ENCODE data around the gene MAST4.

Gene MAST4

DNA sequence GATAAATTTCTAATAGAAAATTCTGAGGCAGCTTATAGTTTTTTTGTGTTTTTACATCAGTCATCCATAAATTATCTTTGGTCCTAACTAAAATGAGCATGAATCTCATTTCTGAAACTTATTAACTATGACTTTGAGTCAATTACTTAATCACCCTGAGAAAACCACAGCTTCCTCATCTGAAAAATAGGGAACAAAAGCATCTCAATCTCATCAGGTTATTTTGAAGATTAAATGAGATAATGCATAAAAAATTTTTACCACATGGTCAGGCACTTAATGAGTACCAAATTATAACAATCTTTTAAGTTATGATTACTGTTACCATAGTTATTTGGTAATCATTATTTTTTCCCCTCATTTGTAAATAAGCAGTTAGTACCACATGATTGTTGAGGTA lies 279.1 kb downstream of the MAST4 start:
- DNase-seq (ENCODE audit: low read depth) = no peak

DNA sequence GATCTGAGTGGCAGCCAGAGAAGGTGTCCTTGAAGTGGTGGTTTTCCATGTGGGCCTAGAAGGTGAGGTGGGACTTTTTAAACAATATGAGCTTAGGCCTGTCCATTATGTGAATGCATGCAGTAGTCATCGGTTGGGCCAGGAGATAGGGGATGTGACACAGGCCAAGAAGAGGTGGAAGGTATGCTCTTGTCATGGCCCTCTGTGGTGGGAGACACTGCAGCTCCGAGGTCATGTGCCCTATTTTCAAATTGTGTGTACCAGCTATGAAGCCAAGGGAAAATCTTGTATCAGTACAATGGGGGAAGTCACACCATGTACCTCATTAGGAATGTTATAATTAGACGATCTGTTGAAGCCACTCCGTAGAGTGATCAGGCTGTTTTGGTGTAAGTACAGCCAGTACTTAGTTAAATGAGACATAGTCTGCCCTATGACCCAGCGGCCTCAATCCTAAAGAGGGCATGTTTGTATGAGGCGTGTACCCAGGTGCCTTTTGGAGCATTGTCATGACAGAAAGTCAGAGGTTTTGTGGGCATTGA lies 280.1 kb downstream of the MAST4 start:
- no peak for DNase-seq (ENCODE audit: low read depth)

DNA sequence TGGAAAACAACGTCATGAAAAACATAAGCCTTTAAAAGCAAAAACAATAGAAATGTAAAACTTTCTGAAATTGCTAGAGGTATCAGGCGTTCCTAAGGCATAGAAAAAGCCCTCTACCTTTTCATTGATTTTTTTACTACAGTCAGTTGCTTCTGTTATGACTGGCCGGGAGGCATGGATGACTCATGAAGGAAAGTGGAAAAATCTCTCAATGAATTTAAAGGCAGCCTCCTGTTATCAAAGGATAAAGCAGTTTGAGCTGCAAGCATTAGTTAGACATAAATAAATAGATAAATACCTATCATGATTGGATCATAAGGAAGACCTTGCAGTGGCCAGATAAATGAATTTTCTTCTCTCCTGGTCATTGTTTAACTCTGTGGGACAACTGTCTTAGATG lies 281.6 kb downstream of the MAST4 start:
- DNase-seq (ENCODE audit: low read depth) = no peak

DNA sequence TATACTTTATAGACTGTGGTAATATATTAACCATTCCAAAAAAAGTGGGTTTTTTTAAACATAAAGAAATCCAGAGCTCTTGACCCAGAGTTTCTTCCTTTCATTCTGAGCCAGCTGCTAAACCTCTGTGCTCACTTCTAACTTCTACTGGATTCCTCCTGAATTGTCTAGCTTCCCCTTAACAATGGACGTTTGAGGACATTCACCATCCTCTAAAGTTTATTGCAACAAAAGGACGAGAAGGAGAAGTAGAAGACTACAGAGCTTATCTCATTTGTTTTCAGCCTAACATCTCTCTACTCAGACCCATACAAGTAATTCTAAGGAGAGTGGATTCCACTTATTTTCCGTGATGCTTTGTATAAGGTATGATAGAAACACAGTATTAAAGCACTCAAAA lies 284.2 kb downstream of the MAST4 start:
- DNase-seq (ENCODE audit: low read depth) = no peak

DNA sequence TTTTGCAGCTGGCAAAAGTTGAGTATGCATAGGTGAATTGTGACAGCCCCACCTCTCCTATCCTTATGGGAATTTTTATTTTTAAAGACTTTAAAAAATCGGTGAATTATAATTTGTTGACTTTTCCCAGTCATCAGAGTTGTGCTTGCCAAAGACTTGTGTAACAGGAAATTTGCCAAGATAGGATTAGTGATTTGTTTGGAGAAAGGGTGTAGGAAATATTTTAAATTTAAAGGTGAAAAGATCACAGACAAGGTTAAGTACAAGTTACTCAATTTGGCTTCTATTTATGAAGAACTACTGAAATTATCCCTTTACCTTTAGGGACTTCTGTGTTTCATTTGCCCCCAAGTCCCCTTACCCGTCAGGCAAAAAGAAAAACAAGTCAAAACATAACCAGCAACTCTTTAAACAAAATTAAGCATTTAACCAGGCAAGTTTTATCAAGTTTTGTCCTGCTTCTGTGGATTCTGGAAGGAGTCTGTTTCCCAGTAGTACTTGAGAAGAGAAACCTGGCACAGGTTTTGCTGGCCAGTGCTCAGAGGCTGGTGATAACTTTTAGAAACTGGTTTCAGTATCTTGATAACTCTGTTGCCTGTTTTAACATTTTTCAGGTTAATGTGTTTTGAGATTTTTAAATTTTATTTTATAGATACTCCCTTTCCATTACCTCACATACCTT lies 285.4 kb downstream of the MAST4 start:
- no peak for DNase-seq (ENCODE audit: low read depth)

DNA sequence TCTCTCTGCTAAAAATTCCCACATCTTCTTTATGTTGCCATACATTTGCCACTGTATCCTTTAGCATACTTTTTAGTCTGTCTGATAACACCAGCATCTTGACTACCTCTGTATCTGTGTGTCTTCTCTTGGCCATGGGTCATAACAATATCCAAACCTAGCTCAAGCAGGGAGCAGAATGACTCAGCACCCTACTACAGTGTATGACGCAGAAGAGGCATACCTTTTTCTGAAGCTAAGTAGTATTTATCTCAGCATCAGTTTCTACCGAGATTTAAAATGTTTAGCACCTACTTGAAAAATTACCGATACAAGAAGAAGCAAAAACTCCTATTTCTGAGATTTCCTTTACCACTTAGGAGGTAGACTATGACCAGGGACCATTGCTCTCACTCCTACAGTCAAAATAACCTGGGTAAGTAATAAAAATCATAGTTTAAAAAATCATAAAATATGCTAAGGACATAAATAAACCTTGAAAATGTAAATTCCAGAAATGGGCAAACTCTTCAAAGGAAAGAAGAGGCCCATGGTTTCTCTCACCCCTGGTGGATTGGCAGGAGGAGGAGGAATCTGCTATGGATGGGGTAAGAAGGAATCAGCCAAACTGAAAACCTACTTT lies 286.5 kb downstream of the MAST4 start:
- DNase-seq (ENCODE audit: low read depth) = no peak

DNA sequence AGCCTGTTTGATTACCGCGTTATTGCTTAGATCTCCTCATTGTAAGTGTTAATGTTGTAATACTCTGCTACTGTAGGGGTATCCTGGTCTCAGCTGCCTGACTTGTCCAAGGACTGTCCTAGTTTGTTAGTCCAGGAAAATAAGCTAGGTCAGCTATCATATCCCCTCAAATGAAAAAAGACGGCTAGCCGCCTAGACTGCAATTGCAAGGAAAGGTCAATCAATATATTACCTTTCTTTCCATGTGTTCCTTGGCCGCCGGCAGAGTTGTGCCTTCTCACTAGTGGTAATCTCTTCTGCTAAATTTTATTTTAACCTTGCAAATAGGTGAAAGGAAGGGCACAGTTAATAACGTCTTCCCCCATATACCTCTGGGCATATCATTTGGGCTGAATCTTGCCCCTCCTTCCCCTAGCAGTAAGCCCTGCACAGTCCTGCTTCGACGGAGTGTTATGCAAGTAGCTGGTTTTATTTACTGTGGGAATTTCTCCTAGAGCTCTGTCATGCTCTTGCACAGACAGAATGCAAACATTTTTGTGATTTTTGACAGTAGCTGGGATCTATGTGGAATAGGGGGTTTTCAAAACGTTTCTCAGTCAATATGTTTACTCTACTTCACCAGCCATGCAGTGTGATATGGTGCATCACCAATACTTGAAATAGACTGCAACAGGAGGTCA lies 288.5 kb downstream of the MAST4 start:
- DNase-seq (ENCODE audit: low read depth) = no peak

DNA sequence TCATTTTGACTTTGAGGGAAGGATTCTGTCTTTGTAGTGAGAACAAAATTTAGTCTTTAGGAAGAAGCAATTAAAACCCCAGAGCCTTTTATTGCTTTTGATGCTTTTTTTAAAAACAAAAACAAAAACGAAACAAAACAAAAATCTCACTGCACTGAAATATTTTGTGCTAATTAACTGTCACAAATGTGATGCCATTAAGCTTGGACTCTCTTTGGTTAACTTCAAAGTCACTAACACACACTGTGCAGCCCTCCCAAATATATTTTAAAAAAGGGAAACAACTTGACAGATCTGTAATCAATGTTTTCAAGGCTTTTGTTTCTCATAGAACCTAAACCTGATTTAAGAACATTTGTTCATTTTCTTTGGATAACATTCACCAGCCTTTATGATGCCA lies 290.7 kb downstream of the MAST4 start:
- DNase-seq (ENCODE audit: low read depth) = no peak

DNA sequence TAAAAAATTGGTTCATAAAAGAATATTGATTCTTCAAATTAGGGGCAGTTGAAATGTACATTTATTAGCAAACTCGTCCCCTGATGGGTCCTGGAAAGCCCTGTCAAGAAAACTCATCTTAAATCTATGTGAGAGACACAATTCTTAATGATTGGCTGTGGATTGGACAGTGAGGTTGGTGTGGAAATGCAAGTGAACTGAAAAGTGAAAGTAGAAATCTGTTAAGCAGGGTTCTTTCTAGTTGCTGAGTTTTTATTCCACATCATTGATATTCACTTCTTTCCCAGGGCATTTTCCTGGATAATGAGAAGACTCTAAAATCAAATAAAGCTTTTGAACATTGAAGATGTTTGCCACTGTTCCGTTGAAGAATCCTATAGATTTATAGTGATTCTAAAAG lies 292.4 kb downstream of the MAST4 start:
- DNase-seq (ENCODE audit: low read depth) = no peak

DNA sequence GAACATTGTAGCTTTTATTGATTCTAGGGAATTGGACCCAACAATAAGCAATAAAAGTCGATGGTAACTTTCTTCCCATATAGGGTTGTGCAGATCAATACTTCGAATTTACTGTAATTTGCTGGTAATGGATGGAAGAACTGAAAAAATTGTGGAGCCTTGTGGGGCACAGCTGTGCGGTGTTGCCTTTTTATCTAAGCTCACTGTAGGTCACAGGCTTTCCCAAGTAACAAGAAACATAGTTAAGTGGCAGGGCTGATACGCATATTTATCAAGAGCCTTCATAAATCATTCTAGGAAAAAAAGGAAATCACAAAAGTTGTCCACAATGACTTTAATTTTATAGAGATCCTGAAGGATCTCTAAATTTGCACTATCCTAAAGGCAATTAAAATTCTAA lies 292.9 kb downstream of the MAST4 start:
- no peak for DNase-seq (ENCODE audit: low read depth)

DNA sequence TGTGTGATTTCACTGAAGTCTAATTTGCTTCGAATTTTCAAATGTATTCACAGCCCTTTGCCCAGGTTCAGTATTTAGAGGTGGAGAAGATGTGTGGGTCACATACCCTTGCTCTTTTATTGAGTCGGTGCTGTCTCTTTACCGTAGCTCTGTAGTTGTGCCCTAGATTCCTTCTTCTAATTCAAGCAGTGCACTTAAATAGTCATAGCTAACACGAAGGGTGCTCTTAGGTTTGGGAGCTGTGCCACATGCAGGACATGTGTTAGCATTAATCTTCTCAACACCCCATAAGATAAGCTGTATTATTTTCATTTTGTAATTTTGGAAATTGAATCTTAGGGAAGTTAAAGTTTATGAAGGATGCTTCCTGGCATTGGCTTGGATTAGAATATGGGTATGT lies 293.3 kb downstream of the MAST4 start:
- no peak for DNase-seq (ENCODE audit: low read depth)

DNA sequence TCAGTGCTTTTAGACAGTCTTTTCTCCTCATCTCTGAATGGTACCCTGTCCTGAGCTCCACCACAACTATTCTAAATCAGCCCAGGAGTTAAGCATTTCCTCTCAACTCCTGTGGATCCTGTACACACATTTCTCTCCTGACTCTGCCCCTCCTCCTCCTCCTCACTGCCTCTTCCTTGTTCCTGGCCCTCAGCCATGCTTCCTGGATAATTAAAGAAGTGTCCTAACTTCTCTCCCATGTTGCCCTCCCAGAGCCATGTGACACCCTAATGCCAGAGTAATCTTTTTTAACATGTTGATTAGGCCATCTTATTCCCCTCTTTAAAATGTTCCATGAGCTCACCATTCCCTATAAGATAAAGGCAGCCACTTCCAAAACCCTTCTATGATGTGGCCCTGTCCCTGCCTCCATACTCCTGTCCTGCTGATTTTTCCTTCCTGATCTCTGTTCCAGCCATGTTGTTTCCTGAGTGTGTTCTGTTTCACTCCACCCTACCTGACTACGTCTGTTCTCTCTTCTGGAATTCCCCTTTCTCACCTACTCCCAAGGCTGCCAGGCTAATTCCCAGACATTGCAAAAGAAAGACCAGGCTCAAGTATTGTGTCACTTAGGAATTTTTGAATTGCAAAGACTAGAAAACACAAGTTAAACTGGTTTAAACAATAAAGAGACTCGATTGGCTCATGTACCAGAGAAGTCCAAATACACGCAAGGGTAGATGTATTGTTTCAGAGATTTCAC lies 295.2 kb downstream of the MAST4 start:
- DNase-seq (ENCODE audit: low read depth) = no peak

DNA sequence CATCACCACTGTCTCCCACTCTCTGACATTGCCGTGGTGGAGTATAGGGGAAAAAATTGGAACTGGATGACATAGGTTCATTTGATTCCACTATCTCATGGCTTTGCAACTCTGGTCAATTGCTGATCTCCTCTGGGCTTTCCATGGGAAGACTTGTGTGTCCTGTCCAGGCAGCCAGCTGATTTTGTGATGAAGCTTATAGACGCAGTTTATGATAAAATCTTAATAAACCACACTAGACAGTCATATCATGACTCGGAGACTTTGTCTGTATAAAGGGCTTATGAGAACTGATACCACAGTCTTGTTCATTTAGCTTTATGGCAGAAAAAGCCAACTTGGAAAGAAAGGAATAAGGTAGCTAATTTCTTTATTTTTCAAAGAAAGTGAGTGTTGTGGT lies 296.5 kb downstream of the MAST4 start:
- no peak for DNase-seq (ENCODE audit: low read depth)

DNA sequence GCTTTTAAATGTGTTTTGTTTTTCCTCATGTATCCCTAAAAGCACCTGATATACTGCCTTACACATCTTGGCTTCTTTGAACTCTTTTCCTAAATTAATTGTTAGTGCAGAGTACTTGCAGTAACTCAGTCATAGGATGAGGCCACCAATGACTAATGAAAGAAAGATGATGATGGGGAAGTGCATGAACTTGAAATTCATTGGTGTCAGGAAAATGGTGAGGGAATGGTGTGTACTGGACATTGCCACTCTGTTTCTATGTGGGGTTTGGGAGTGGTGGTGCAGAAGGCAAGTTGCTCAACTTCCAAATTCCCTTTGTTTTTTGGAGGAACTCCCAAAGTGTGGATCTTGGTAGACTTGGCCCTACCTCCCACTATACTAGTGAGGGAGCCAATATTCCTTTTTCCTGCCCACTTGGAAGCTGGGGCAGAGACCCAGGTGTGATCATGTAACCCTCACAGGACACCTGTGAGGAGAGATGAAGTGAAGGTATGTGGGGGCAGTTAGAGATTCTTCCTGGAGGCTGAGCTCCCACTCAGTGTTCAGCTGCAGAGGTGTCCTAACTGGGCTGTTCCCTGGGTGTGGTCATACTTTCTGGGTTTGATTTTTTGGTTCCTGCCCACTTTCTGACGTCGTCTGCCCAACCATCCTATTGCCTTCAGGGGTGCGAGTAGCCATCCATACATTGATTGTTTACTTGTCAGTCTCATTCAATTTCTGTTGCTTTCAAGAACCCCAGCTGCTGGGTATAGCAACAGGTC lies 298.5 kb downstream of the MAST4 start:
- no peak for DNase-seq (ENCODE audit: low read depth)

DNA sequence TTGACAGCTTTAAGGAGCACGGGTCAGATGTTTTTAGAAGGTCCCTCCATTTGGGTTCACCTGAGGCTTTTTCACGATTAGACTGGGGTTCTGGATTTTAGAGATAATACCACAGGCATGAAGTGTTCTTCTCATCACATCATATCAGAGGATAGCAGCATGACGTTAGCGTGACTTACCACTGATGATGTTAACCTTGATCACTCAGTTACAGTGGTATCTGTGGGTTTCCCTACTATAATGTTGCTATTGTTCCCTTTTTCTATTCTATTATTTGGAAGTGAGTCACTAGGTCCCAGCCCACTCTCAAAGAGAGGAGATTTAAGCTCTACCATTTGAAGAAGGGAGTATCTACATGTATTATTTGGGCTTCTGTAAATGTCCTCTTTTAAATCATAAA lies 300.0 kb downstream of the MAST4 start:
- DNase-seq (ENCODE audit: low read depth) = no peak

DNA sequence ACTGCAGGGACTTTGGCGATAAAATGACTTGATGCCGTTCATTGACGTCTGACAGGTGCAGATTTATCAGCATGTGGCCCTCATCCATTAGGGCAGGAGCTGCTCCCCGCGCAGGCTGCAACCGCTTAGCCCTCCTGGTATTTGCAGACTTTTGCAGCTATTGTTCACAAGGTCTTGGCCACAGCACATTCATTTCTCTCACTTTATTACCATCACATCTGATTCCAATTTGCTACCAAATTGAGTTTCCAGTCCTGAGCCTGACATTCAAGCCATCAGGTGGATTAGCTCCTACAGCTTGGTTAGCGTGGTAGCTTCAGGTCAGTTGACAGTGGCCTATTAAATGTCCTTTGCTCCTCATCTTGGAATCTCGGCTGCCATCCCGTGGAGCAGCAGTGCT lies 301.2 kb downstream of the MAST4 start:
- no peak for DNase-seq (ENCODE audit: low read depth)

DNA sequence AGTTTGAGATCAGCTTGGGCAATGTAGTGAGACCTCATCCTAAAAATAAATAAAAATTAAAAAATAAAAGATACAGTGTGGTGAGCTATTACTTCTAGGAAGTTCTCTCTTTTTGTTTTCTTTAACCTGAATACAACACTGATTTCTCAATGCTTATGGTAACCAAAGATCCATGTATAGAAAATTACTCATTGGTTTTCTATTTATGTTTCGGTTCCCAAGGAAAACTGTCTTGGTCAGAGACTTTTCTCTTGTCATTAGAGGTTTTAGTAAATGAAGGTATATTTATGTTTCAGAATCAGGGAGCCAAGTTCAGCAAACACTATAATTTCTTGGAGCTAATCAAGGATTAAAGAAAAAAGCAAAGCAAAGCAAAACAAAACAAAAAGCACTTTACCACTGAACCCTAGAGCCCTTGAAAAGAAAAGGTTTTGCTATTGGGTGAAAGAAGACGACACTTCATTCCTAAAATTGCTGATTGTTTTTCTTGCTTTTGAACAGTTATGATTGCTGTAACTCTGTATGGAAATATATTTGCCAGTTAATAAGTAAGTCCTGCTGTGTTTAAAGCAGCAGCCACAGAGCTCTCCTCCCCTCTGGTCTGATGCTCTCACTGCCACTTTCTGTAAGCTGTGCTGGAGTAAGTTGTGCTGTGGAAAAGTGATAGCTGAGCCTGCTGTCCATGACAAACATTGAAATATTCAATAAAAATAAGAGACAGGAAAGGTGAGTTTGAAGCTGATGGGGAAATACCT lies 302.2 kb downstream of the MAST4 start:
- DNase-seq (ENCODE audit: low read depth) = no peak

DNA sequence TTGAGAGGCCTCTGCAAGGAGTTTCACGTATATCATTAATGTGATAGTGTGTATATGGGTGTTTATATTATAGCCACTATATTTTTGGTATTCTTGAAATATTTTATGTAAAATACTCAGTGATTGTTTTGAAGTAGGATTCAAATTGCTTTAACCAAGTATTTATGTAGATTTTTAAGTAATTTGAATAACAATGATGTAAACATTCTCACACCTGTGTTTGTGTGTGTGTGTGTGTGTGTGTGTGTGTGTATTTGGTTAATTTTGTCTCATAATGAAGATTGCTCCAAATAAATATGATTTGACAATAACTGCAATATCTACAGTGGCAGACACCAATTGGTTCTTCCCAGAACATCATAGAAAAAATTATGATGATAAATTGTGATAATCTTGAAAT lies 307.0 kb downstream of the MAST4 start:
- DNase-seq (ENCODE audit: low read depth) = no peak

DNA sequence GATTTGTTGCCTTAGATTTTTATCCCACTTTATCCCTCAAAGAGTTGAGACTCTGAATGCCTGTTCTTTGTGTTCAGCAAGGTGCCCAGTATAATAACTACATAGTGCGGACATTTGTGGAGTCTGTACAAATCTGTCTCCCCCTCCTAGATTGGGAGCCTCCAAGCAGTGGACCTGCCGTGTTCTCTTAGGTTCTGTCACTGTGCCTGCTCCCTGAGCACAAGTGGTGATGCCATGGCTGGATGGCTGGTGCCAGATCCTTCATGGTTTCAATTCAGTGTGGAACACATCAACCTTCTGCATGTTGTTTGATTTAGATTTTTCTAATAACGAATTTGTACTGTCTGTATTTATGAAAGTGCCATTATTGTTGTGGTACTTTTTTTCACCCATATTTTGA lies 307.5 kb downstream of the MAST4 start:
- no peak for DNase-seq (ENCODE audit: low read depth)

DNA sequence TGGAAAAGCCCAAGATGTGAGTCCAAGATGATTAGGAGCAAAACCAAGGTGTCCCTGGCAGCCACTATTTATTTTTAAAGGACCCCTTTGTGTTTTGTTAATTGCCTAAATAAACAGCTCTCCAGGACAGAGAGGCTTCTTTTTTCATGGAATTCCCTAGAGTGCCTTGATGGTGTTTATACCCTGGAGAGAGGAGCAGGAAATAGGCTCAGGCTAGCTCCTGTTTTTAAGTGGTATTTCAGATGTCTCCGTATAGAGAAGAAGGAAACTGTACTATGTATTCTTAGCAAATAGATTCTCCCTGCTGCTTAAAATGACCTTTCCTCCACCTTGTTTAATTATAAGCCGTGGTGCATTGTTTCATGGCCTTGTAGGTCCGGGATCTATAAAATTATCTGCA lies 308.0 kb downstream of the MAST4 start:
- no peak for DNase-seq (ENCODE audit: low read depth)

DNA sequence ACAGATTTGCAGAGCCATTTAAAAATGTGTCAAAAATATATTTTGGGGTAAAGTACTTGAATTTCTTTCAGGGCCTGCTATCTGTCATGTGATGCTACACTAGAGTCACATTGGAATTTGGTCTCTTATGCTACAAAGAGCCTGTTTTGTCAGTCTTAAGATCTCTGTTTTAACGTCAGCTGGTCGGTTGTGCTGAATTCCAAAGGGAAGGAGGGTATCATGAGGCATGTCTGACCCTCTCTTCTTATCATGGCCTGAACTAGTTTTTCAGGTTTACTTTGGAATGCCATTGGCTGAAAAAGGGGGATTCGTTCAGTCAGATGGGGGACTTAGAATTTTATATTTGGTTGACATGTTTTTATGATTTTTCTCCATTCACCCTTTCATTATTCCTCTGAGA lies 309.8 kb downstream of the MAST4 start:
- no peak for DNase-seq (ENCODE audit: low read depth)
